AG08395 (cell line): Measurements from ENCODE around the gene PHB1.
"Not testable (repeated sequence)": the region's sequence is repeated elsewhere in the genome, so short reads cannot be mapped to it uniquely, and the experiment has no call there.

Experiments
- DNase-seq: peaks from one replicate; pipeline ENCODE4 v3.0.0; 2012; ENCODE audit warnings: mixed read lengths, low spot score

Gene PHB1

GRCh38 chr17:49439673-49440571, 25.2 kb upstream of the PHB1 start:
- peak; percentile 37 for DNase-seq

- DNase-seq, result no peak
These were observed 24.6 kb upstream of the PHB1 start for GRCh38 chr17:49439305-49439672.

- no peak for DNase-seq
These were observed 24.0 kb upstream of the PHB1 start for GRCh38 chr17:49438436-49439278.

- DNase-seq, result no peak
These were observed 23.2 kb upstream of the PHB1 start for GRCh38 chr17:49437696-49438435.

- DNase-seq, result no peak
These were observed 21.5 kb upstream of the PHB1 start for GRCh38 chr17:49436174-49436573.

- no peak for DNase-seq
These were observed 21.0 kb upstream of the PHB1 start for GRCh38 chr17:49435671-49436029.

- peak; percentile 81 for DNase-seq
These were observed 20.4 kb upstream of the PHB1 start for GRCh38 chr17:49434821-49435670.

- no peak for DNase-seq
These were observed 18.5 kb upstream of the PHB1 start for GRCh38 chr17:49433000-49433694.

GRCh38 chr17:49431743-49432142, 17.1 kb upstream of the PHB1 start:
- DNase-seq, result no peak

GRCh38 chr17:49425004-49425286, 10.3 kb upstream of the PHB1 start:
- DNase-seq, result no peak

- DNase-seq, result not testable (repeated sequence)
These were observed 9.8 kb upstream of the PHB1 start for GRCh38 chr17:49424276-49425003.

GRCh38 chr17:49422714-49423113, 8.0 kb upstream of the PHB1 start:
- DNase-seq, result no peak

GRCh38 chr17:49419761-49420160, 5.1 kb upstream of the PHB1 start:
- DNase-seq, result not testable (repeated sequence)

GRCh38 chr17:49418754-49419740, 4.4 kb upstream of the PHB1 start:
- DNase-seq, result not testable (repeated sequence)

GRCh38 chr17:49414271-49414621, 436 bp downstream of the PHB1 start:
- DNase-seq, result no peak

- DNase-seq, result no peak
These were observed 5.6 kb downstream of the PHB1 start for GRCh38 chr17:49409066-49409465.

- DNase-seq, result peak; percentile 73
These were observed 6.6 kb downstream of the PHB1 start for GRCh38 chr17:49407981-49408501.

GRCh38 chr17:49407086-49407485, 7.6 kb downstream of the PHB1 start:
- DNase-seq, result no peak
